Upper lobe of right lung (tissue), 1 donor: ENCODE data around the gene TRIM8. TPM values are rescaled to one million over a fixed set of nuclear protein-coding genes. Genes with fewer than 3 reads are reported as not detected.

Source experiments
- ATAC-seq: fragments of 200-7000 bp; cut with Tn5 transposase; one replicate; pipeline ENCODE4 v1.9.1; 2020; ENCODE audit warnings: mild to moderate bottlenecking, moderate library complexity
- DNase-seq: peaks from one replicate; pipeline ENCODE4 v3.0.0-alpha.2; 2020
- H3K27ac ChIP-seq: fragments of 200-600 bp; one replicate; pipeline ENCODE4 v1.8.0; 2022
- H3K27me3 ChIP-seq: fragments of 200-600 bp; one replicate; pipeline ENCODE4 v1.8.0; 2022; ENCODE audit warnings: mild to moderate bottlenecking
- H3K36me3 ChIP-seq: fragments of 200-600 bp; one replicate; pipeline ENCODE4 v1.8.0; 2022
- H3K4me1 ChIP-seq: fragments of 200-600 bp; one replicate; pipeline ENCODE4 v1.8.0; 2022
- H3K4me3 ChIP-seq: fragments of 200-600 bp; one replicate; pipeline ENCODE4 v1.8.0; 2022; ENCODE audit warnings: mild to moderate bottlenecking
- H3K9me3 ChIP-seq: fragments of 200-600 bp; one replicate; pipeline ENCODE4 v1.8.0; 2022
- CTCF ChIP-seq: fragments of 200-600 bp; IDR thresholded peaks from one replicate; pipeline ENCODE4 v1.8.0; 2022; ENCODE audit warnings: antibody characterized with exemption
- intact Hi-C: fragments of 100-400 bp; cut with DNase I; formaldehyde crosslinking; loops from one replicate; pipeline ENCODE4 v1.11.0; 2022
- total RNA-seq: library from RNA; stranded (reverse); fragmentation: NEBNext Ultra II Directional; extraction: Animal tissue kit (Norgen Biotek cat#: 25700); gene quantifications from one replicate; pipeline ENCODE4 v1.2.1, GENCODE V29; 2021
- donor health status: DM: no; HTN: yes; CAD: no; lungs with severe emphysema.

TRIM8 gene
- total RNA-seq, 1 donor from 2014 or later = 146 TPM

DNA sequence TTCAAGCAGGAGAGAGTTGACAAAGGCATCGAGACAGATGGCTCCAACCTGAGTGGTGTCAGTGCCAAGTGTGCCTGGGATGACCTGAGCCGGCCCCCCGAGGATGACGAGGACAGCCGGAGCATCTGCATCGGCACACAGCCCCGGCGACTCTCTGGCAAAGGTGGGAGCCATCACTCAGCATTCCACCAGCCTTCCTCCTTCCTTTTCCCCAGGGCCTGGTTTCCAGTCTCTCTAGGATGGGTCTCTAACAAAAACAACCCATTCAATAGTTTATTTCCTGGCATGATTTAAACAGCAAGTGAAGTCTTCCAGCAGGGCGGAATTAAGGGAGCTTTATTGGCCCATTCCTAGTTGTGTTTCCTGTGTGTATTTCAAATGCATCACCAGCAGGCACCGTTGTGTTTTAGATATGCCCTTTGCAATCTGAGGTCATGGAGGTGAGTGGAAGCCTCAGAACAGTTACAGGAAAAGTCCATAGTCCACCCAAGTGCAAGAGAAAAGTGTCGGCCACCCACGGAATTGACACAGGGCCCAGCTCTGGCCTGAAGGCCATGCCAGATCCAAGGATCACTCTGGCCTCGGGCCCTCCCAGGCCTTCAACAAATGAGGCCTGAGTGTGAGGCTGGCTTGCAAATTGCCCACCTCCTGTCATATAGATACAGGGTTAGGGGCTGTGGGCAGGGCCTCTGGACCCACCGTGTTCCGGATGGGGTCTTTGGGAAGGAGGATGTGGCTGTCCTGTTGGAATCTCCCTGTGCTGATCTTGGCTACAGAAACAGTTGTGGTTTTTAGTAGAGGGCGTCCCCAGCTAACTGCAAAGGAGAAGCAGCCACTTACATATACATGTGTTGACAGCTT, 46.9 kb upstream of the TRIM8 start:
- Histone ChIP-seq H3K9me3 (no peaks in the 10 kb centered on the region), H3K36me3 (peaks cover 37% of the 10 kb centered on the region), H3K4me3 (no peak overlapping the region), H3K27ac (peak overlapping the region; percentile 61), H3K4me1 (peaks cover 49% of the 10 kb centered on the region), H3K27me3 (no peaks in the 10 kb centered on the region)
- no peak for DNase-seq
- no peak for ATAC-seq
- no peak for TF ChIP-seq CTCF
- intact Hi-C loops = no loop called here

- peaks cover 49% of the 10 kb centered on the region for H3K4me1 ChIP-seq
- H3K27me3 ChIP-seq = no peaks in the 10 kb centered on the region
- DNase-seq (no peak), ATAC-seq (no peak)
- peak overlapping the region; percentile 61 for H3K27ac ChIP-seq
- no peak for TF ChIP-seq CTCF
- intact Hi-C loops = no loop called here
- H3K9me3 ChIP-seq = no peaks in the 10 kb centered on the region
- H3K4me3 ChIP-seq = no peak overlapping the region
- H3K36me3 ChIP-seq = peaks cover 37% of the 10 kb centered on the region
These were observed 46.0 kb upstream of the TRIM8 start for GRCh38 chr10:102598243-102598642.

DNA sequence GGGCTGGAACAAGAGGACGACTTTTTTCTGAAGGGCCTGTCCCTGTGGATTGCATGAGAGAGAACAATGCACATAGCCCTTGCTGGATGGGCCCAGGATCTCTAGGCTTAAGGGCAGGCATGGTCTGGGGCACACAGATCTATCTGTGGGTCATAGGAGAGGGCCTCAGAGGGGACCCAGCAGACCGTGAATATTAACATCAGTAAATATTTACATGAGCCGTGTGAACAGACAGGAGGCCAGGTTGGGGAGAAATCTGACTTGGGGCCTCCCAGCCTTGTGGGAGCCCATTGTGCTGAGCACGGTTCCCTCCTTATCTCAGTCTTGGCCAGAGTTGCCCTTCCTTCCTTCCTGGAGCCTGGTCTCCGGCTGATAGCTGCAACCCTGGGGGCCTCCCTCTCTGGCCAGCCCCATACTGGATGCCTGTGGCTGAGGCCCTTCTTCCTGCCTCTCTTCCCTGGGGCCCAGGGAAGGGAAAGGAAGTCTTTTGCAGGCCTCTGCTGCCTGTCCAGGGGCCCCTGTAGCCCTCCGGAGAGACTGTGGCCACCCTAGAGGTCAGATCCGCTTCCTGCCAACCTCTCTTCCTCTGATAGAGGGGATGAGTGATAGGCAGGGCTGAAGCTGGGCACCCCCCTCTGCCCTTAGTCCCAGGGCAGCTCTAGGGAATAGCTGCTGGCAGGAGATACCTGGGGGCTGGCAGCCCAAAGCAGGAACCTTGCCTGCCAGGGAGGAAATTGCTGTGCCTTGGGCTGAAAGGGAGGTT, 44.5 kb upstream of the TRIM8 start:
- Histone ChIP-seq H3K9me3 (no peaks in the 10 kb centered on the region), H3K27me3 (no peaks in the 10 kb centered on the region), H3K4me1 (peaks cover 59% of the 10 kb centered on the region), H3K36me3 (peaks cover 33% of the 10 kb centered on the region), H3K27ac (peak overlapping the region; percentile 65), H3K4me3 (no peak overlapping the region)
- intact Hi-C loops = no loop called here
- ATAC-seq = peak; percentile 67
- no peak for TF ChIP-seq CTCF
- DNase-seq = no peak

DNA sequence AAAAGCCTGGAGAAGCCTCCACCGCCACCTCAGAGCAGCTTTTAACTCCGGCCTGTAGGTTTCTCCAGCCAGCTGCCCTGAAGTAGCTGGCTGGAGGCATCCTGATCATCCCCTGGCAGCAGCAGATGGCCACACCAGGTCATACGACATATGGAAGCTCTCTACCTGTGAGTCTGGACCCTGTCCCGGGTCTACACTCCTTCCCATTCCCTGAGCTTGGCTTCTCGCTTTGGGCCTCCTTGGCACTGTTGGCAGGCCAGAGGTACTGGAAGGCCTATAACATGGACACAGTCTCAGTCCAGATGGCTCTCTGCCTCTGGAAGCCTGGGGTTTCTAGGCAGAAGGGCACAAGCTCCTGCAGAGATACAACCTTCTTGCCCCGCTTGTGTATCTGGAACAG, 43.5 kb upstream of the TRIM8 start:
- no peak overlapping the region for H3K4me3 ChIP-seq
- ATAC-seq (no peak), DNase-seq (no peak)
- H3K27me3 ChIP-seq = no peaks in the 10 kb centered on the region
- no peak for TF ChIP-seq CTCF
- peak overlapping the region; percentile 65 for H3K27ac ChIP-seq
- H3K9me3 ChIP-seq = no peaks in the 10 kb centered on the region
- peaks cover 67% of the 10 kb centered on the region for H3K4me1 ChIP-seq
- intact Hi-C loops = no loop called here
- peaks cover 25% of the 10 kb centered on the region for H3K36me3 ChIP-seq

DNA sequence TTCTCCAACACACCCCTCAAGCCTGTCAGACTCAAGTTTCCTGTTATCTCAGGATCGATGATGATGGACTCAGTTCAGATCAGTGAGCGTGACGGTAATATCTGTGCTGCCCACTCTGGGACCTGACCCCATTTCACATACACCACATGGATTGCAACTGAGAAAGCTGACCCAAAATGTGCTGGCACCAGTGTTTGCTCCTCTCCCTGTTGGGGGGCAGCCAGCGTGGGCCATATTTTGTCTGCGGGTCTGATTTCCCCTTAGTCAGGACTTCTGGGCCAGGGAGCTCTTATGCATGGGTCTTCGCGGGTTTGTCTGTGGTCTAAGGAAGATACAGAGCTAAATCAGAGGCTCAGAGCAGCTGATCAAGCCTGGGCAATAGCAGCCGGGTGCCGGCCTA, 42.6 kb upstream of the TRIM8 start:
- no peak for DNase-seq
- Histone ChIP-seq H3K4me3 (no peak overlapping the region), H3K36me3 (peaks cover 25% of the 10 kb centered on the region), H3K27me3 (no peaks in the 10 kb centered on the region), H3K27ac (peak overlapping the region; percentile 65), H3K9me3 (no peaks in the 10 kb centered on the region), H3K4me1 (peaks cover 67% of the 10 kb centered on the region)
- no peak for TF ChIP-seq CTCF
- no peak for ATAC-seq
- intact Hi-C loops = no loop called here
